ENCODE results near the gene FAM131B. TPM values are rescaled to one million over a fixed set of nuclear protein-coding genes. Genes with fewer than 3 reads are reported as not detected.

The FAM131B gene
- total and polyA plus RNA-seq, 4 donors, result 0.18 to 1.1 (median 0.54) TPM

DNA sequence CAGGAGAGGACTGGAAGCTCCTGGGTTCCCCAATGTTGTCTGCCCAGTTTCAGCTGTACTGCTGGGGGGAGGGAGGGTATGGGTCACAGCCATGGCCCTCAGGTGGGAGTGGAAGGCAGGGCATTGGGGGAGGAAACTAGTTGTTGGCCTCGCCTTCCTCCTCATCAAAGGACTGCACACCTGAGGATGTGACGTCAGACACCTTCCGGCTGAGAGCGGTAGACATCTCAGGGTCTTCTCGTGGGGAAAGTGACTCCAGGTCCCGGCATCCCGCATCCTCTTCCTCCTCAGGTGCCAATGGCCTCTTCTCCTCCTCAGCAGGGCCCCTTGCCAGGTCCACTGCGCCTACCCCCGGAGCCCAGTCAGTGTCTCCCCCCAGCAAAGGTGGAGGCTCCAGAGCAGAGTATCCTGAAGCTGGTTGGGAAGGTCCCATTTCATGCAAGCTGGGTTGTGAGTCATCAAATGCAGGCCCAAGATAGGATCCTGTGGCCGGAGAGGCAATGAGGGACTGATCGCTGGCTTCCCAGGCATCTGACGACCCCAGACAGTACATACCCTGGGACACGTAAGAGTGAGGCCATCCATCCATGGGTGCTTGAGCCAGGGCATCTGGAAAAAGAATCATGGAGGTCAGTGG, 6.0 kb downstream of the FAM131B start:
- ATAC-seq (ENCODE audit: insufficient read depth, low FRiP score), result no peak
- DNase-seq, result no peak

DNA sequence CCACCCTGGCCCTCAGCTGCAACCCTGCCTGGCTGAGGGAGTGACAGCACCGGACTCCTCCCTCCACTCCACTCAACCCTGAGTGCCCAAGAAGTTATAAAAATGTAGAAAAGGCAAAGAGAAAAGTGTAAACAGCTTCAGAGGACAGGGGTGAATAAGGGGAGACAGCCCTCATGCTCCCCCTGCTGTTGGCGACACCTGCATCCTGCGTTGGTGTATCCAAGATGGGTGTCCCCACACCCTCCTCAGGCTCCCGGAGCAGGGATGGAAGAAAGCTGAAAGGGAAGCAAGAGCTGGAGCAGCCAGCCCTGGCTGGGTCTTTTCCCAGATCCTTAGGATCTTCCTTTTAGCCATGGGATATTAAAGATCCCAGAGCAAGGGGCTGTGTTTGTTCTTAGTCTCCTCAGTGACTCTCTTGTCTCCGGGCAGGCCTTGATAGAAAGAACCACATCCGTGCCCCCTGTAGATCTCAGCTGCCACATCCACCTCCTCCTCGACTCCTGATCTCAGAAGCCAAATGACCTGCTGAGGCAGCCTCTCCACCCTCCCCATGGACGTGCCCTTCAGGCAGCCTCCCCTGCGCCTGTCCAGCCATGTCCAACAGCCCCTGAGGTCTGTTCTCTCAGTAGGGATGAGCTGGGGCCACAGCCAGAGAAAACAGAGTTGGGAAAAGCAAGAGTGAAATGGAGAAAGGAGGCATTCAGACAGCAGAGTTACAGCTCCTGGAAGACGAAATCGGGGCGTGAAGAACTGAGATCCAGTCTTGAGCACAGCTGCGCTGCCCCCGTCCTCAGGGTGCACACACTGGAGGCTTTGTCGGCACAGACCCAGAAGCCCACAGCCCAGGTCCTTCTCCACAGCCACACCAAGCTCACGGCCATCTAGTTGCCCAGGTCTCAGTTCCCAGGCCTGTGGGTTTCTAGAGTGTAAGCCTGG, 6.8 kb downstream of the FAM131B start:
- 88 to 95% methylated on average over 16 of the region's 16 CpGs for WGBS, 2 donors
- peak in 1 of 3 donors; percentile 18 for DNase-seq
- Histone ChIP-seq H3K9ac (ENCODE audit: insufficient read depth in 1 of 2, low read length in 2 of 2) (no peak overlapping the region), H3K4me1 (ENCODE audit: control insufficient read depth in 5 of 5, insufficient read depth in 5 of 5, low read length in 5 of 5) (no peaks in the 10 kb centered on the region), H3K27ac (ENCODE audit: low read depth in 1 of 2, low read length in 1 of 2) (no peak overlapping the region), H3K36me3 (ENCODE audit: control insufficient read depth in 4 of 4, insufficient read depth in 4 of 4, low read length in 4 of 4) (no peaks in the 10 kb centered on the region), H3K4me3 (no peak overlapping the region), H3K9me3 (ENCODE audit: control insufficient read depth in 4 of 4, insufficient read depth in 3 of 4, low read length in 3 of 4) (peaks cover 0 to 3% (median 0%) of the 10 kb centered on the region in 4 donors), H3K27me3 (ENCODE audit: control insufficient read depth in 3 of 3, insufficient read depth in 3 of 3, low read length in 2 of 3) (peaks cover 0 to 22% (median 3%) of the 10 kb centered on the region in 3 donors)
- no peak for ATAC-seq (ENCODE audit: insufficient read depth, low FRiP score)
- no peak for TF ChIP-seq CTCF (IDR thresholded peaks at IDR 0.05; ENCODE audit: control extremely low read depth, extremely low read depth)

More for the DNA sequence above, 6.0 kb downstream of the FAM131B start:
- no peak overlapping the region for H3K4me3 ChIP-seq
- WGBS, 2 donors, result 95% methylated on average over 13 of the region's 13 CpGs
- H3K9me3 ChIP-seq (ENCODE audit: control insufficient read depth in 4 of 4, insufficient read depth in 3 of 4, low read length in 3 of 4), result peaks cover 0 to 3% (median 0%) of the 10 kb centered on the region in 4 donors
- no peaks in the 10 kb centered on the region for H3K4me1 ChIP-seq (ENCODE audit: control insufficient read depth in 5 of 5, insufficient read depth in 5 of 5, low read length in 5 of 5)
- no peaks in the 10 kb centered on the region for H3K36me3 ChIP-seq (ENCODE audit: control insufficient read depth in 4 of 4, insufficient read depth in 4 of 4, low read length in 4 of 4)
- H3K9ac ChIP-seq (ENCODE audit: insufficient read depth in 1 of 2, low read length in 2 of 2), result no peak overlapping the region
- H3K27ac ChIP-seq (ENCODE audit: low read depth in 1 of 2, low read length in 1 of 2), result no peak overlapping the region
- peaks cover 0 to 30% (median 3%) of the 10 kb centered on the region in 3 donors for H3K27me3 ChIP-seq (ENCODE audit: control insufficient read depth in 3 of 3, insufficient read depth in 3 of 3, low read length in 2 of 3)
- no peak for TF ChIP-seq CTCF (IDR thresholded peaks at IDR 0.05; ENCODE audit: control extremely low read depth, extremely low read depth)

- DNase-seq (peak in 1 of 3 donors; percentile 24), ATAC-seq (ENCODE audit: insufficient read depth, low FRiP score) (no peak)
- Histone ChIP-seq H3K36me3 (ENCODE audit: control insufficient read depth in 4 of 4, insufficient read depth in 4 of 4, low read length in 4 of 4) (no peaks in the 10 kb centered on the region), H3K9me3 (ENCODE audit: control insufficient read depth in 4 of 4, insufficient read depth in 3 of 4, low read length in 3 of 4) (peaks cover 0 to 3% (median 0%) of the 10 kb centered on the region in 4 donors), H3K27ac (ENCODE audit: low read depth in 1 of 2, low read length in 1 of 2) (no peak overlapping the region), H3K4me1 (ENCODE audit: control insufficient read depth in 5 of 5, insufficient read depth in 5 of 5, low read length in 5 of 5) (no peaks in the 10 kb centered on the region), H3K9ac (ENCODE audit: insufficient read depth in 1 of 2, low read length in 2 of 2) (no peak overlapping the region), H3K27me3 (ENCODE audit: control insufficient read depth in 3 of 3, insufficient read depth in 3 of 3, low read length in 2 of 3) (peaks cover 0 to 15% (median 3%) of the 10 kb centered on the region in 3 donors), H3K4me3 (no peak overlapping the region)
- TF ChIP-seq CTCF (IDR thresholded peaks at IDR 0.05; ENCODE audit: control extremely low read depth, extremely low read depth), result no peak
- 65 to 83% methylated on average over 6 to 8 of the region's 8 CpGs for WGBS, 2 donors
These were observed 7.5 kb downstream of the FAM131B start for GRCh38 chr7:143354965-143355364.

Data from lung (tissue), 12 donors.